H1 (cell line): ENCODE measurements around the gene CNTD1. TPM values are rescaled to one million over a fixed set of nuclear protein-coding genes. Genes with fewer than 3 reads are reported as not detected.

Source experiments
- BACH1 ChIP-seq: IDR thresholded peaks from 2 replicates; pipeline ENCODE4 v1.6.1; 2012; ENCODE audit warnings: low read length, improper control_type of control experiment
- RAD21 ChIP-seq, 2 experiments: IDR thresholded peaks in 1 of 2; conservative IDR thresholded peaks in 1 of 2; 2 replicates each; pipeline ENCODE4 v1.6.1; 2011; ENCODE audit warnings: low read depth in 2 of 2, low read length in 2 of 2, improper control_type of control experiment in 1 of 2, inconsistent platforms in 1 of 2, mild to moderate bottlenecking in 1 of 2, moderate library complexity in 1 of 2
- SIN3A ChIP-seq, 2 experiments: IDR thresholded peaks in 1 of 2; conservative IDR thresholded peaks in 1 of 2; 2 replicates each; pipeline ENCODE4 v1.6.1; 2011 to 2012; ENCODE audit warnings: low read length in 2 of 2, improper control_type of control experiment in 1 of 2, low read depth in 1 of 2, mild to moderate bottlenecking in 1 of 2
- polyA plus RNA-seq, 7 experiments: library from polyadenylated mRNA; depleted of rRNA in 3 of 7; stranded (reverse) in 5 of 7; unstranded in 2 of 7; fragments of >200 nt in 5 of 7; fragments of 200-250 nt in 2 of 7; gene quantifications; 1 replicate in 5 of 7; 2 replicates in 1 of 7; 4 replicates in 1 of 7; pipeline versions ENCODE4 v1.2.1 to v1.2.3, GENCODE V29; 2011 to 2013; ENCODE audit warnings: missing spikeins in 2 of 7, mixed read lengths in 2 of 7
- total RNA-seq: library from RNA; stranded (reverse); fragmentation: NEBNext Ultra II Directional; extraction: Animal tissue kit (Norgen Biotek cat#: 25700); gene quantifications from 2 replicates; pipeline ENCODE4 v1.2.1, GENCODE V29; 2021

CNTD1 gene
- total and polyA plus RNA-seq, 2 of the 8 experiments (the other 6 are each of a cell fraction or from before 2014, with no cell fraction given): not detected

DNA sequence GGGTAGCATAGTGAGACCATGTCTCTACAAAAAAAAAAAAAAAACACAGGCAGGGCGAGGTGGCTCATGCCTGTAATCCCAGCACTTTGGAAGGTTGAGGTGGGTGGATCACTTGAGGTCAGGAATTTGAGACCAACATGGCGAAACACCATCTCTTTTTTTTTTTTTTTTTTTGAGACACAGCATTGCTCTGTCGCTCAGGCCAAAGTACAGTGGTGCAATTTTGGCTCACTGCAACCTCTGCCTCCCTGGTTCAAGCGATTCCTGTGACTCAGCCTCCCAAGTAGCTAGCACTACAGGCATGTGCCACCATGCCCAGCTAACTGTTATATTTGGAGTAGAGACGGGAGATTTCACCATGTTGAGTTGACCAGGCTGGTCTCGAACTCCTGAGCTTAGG lies 32.5 kb upstream of the CNTD1 start (continued):
- TF ChIP-seq RAD21 (IDR thresholded peaks at IDR 0.05 in 1 of 2, conservative IDR thresholded peaks at IDR 0.05 in 1 of 2; ENCODE audit: low read depth in 2 of 2, low read length in 2 of 2): no peak
- no peak for TF ChIP-seq SIN3A (conservative IDR thresholded peaks at IDR 0.05 in 1 of 2, IDR thresholded peaks at IDR 0.05 in 1 of 2; ENCODE audit: low read depth in 1 of 2, low read length in 2 of 2)
- no peak for TF ChIP-seq BACH1
- TF ChIP-seq, all 59 proteins: peak for 0
